Uterus (tissue), 4 donors: Measurements from ENCODE around the gene PRSS33. TPM values are rescaled to one million over a fixed set of nuclear protein-coding genes. Genes with fewer than 3 reads are reported as not detected.

ENCODE experiments used
- DNase-seq, 2 donors: peaks; one replicate each; pipeline ENCODE4 v3.0.0-alpha.2; 2019 to 2020
- H3K27ac ChIP-seq, 2 donors: fragments of 200-600 bp; sonication (generic); 1 replicate in 1 of 2; 2 replicates in 1 of 2; pipeline ENCODE4 v1.5.1; 2016 to 2018
- H3K27me3 ChIP-seq, 2 donors: fragments of 200-600 bp; sonication (generic); one replicate each; pipeline ENCODE4 v1.5.1; 2018 to 2019; ENCODE audit warnings: control low read depth in 1 of 2
- H3K36me3 ChIP-seq, 2 donors: fragments of 200-600 bp; sonication (generic); one replicate each; pipeline ENCODE4 v1.5.1; 2019; ENCODE audit warnings: control low read depth in 1 of 2
- H3K4me1 ChIP-seq, 2 donors: fragments of 200-600 bp; sonication (generic); one replicate each; pipeline ENCODE4 v1.5.1; 2018 to 2019; ENCODE audit warnings: control low read depth in 1 of 2
- H3K4me3 ChIP-seq, 2 donors: fragments of 200-600 bp; sonication (generic); 1 replicate in 1 of 2; 2 replicates in 1 of 2; pipeline ENCODE4 v1.5.1; 2018 to 2019; ENCODE audit warnings: mild to moderate bottlenecking in 1 of 2
- H3K9me3 ChIP-seq, 2 donors: fragments of 200-600 bp; sonication (generic); one replicate each; pipeline ENCODE4 v1.5.1; 2019; ENCODE audit warnings: control low read depth in 1 of 2
- POLR2A ChIP-seq, 2 donors: fragments of 450-650 bp; IDR thresholded peaks; one replicate each; pipeline ENCODE4 v1.6.1; 2016; ENCODE audit warnings: antibody characterized with exemption in 2 of 2, mild to moderate bottlenecking in 1 of 2, moderate library complexity in 1 of 2
- intact Hi-C: fragments of 100-400 bp; cut with DNase I; formaldehyde crosslinking; loops from one replicate; pipeline ENCODE4 v1.15.1; 2023; ENCODE audit warnings: low total_unique reads
- total RNA-seq, 4 donors: library from RNA; depleted of rRNA in 3 of 4; stranded (reverse); fragments of >200 nt in 3 of 4; gene quantifications; one replicate each; pipeline versions ENCODE4 v1.1.0 to v1.2.4, GENCODE V29; 2014 to 2023
- TF ChIP-seq, protein P1 (sequence below), 4 experiments: fragments of 200-600 bp in 2 of 4; fragments of 450-650 bp in 2 of 4; sonication (generic) in 2 of 4; IDR thresholded peaks; one replicate each; pipeline ENCODE4 v1.5.1; 2016 to 2019; ENCODE audit warnings: antibody characterized with exemption in 4 of 4, mild to moderate bottlenecking in 2 of 4, moderate library complexity in 1 of 4
- donor health status: DM: yes; HTN: yes; CAD: no.

PRSS33 gene
- total RNA-seq, 4 donors from 2014 or later: 0.21 TPM; not detected in 3

DNA sequence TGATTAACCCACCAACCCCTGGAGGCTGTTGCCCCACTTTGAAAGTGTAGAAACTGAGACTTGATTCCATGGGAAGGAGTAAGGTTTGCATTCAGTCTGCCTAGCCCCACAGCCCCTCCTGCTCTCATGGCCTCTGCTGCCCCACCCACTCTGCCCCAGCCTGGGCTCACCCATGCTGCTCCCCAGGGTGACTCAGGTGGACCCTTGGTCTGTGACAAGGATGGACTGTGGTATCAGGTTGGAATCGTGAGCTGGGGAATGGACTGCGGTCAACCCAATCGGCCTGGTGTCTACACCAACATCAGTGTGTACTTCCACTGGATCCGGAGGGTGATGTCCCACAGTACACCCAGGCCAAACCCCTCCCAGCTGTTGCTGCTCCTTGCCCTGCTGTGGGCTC is 17.4 kb upstream of the PRSS33 start:
- Histone ChIP-seq H3K9me3 (peaks cover 0 to 10% of the 10 kb centered on the region in 2 donors), H3K4me1 (no peaks in the 10 kb centered on the region), H3K27ac (no peak overlapping the region), H3K27me3 (no peaks in the 10 kb centered on the region), H3K4me3 (no peak overlapping the region), H3K36me3 (no peaks in the 10 kb centered on the region)
- intact Hi-C loops: no loop called here
- no peak for DNase-seq
- TF ChIP-seq, protein P1, sequence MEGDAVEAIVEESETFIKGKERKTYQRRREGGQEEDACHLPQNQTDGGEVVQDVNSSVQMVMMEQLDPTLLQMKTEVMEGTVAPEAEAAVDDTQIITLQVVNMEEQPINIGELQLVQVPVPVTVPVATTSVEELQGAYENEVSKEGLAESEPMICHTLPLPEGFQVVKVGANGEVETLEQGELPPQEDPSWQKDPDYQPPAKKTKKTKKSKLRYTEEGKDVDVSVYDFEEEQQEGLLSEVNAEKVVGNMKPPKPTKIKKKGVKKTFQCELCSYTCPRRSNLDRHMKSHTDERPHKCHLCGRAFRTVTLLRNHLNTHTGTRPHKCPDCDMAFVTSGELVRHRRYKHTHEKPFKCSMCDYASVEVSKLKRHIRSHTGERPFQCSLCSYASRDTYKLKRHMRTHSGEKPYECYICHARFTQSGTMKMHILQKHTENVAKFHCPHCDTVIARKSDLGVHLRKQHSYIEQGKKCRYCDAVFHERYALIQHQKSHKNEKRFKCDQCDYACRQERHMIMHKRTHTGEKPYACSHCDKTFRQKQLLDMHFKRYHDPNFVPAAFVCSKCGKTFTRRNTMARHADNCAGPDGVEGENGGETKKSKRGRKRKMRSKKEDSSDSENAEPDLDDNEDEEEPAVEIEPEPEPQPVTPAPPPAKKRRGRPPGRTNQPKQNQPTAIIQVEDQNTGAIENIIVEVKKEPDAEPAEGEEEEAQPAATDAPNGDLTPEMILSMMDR (IDR thresholded peaks at IDR 0.05): no peak
- TF ChIP-seq POLR2A (IDR thresholded peaks at IDR 0.05): no peak

DNA sequence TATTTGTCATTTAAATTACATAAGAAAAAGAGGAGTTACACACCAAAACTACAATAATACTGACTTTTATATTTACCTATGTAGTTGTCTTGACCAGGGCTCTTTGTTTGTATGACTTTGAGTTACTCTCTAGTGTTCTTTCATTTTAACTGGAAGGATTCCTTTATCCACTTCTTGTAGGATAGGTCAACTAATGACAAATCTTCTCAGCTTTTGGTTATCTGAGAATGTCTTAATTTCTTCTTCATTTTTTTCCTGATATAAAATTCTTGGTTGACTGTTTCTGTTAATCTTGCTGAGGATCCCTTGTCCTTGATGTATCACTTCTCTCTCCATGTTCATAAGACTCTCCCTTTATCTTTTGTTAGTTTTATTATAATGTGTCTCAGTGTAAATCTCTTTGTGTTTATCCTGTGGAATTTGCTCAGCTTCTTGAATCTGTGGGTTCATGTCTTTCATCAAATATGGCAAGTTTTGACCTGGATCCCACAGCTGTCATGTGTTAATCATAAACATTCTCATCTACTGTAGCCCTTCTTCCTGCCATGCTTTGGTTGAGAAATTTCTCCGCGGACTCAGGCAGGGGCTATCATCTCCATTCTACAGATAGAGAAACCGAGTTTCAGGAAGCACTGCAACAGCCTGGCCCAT is 16.3 kb upstream of the PRSS33 start:
- DNase-seq: no peak
- no peaks in the 10 kb centered on the region for H3K36me3 ChIP-seq
- no peak overlapping the region for H3K27ac ChIP-seq
- TF ChIP-seq POLR2A (IDR thresholded peaks at IDR 0.05): no peak
- TF ChIP-seq, protein P1 (IDR thresholded peaks at IDR 0.05): no peak
- intact Hi-C loops: no loop called here
- peaks cover 0 to 10% of the 10 kb centered on the region in 2 donors for H3K9me3 ChIP-seq
- no peaks in the 10 kb centered on the region for H3K4me1 ChIP-seq
- no peak overlapping the region for H3K4me3 ChIP-seq
- H3K27me3 ChIP-seq: no peaks in the 10 kb centered on the region

DNA sequence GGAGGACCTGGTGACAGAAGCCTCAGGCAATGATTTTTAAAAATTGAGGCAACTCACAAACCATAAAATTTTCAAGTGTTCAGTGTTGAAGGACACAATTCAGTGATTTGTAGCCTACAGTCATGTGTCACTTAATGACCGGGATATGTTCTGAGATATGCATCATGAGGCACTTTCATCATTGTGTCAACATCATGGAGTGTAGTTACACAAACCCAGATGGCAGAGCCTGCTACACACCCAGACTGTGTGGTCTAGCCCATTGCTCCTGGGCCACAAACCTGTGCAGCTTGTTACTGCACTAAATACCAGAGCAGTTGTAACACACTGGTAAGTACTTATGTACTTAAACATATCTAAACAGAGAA is 12.5 kb upstream of the PRSS33 start:
- H3K27ac ChIP-seq: no peak overlapping the region
- H3K4me1 ChIP-seq: no peaks in the 10 kb centered on the region
- H3K36me3 ChIP-seq: no peaks in the 10 kb centered on the region
- DNase-seq: no peak
- TF ChIP-seq, protein P1 (IDR thresholded peaks at IDR 0.05): no peak
- no peak for TF ChIP-seq POLR2A (IDR thresholded peaks at IDR 0.05)
- H3K27me3 ChIP-seq: no peaks in the 10 kb centered on the region
- H3K9me3 ChIP-seq: peaks cover 0 to 10% of the 10 kb centered on the region in 2 donors
- no peak overlapping the region for H3K4me3 ChIP-seq
- intact Hi-C loops: no loop called here

DNA sequence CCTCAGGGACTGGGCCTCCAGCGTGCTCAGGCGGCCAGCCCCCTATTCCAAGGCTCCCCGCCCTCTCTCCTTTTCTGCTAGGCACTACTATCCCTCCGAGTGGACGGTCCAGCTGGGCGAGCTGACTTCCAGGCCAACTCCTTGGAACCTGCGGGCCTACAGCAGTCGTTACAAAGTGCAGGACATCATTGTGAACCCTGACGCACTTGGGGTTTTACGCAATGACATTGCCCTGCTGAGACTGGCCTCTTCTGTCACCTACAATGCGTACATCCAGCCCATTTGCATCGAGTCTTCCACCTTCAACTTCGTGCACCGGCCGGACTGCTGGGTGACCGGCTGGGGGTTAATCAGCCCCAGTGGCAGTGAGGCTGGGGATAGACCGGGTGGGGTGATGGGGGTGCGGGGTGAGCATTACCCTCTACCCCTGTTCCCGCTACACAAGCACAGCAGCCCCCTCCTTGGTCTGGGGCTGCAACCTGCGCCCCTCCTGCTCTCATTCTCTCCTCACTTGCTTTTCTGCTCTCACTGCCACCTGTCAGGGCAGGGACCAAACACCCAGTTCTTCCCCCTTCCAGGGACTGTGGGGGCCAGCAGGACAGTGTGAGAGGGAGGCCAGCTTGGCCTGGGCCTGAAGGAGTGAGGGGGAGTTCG is 12.0 kb upstream of the PRSS33 start:
- no peak overlapping the region for H3K27ac ChIP-seq
- H3K9me3 ChIP-seq: peaks cover 0 to 9% of the 10 kb centered on the region in 2 donors
- no peaks in the 10 kb centered on the region for H3K4me1 ChIP-seq
- no peak overlapping the region for H3K4me3 ChIP-seq
- DNase-seq: no peak
- H3K36me3 ChIP-seq: no peaks in the 10 kb centered on the region
- H3K27me3 ChIP-seq: no peaks in the 10 kb centered on the region
- intact Hi-C loops: no loop called here
- TF ChIP-seq, protein P1 (IDR thresholded peaks at IDR 0.05): no peak
- no peak for TF ChIP-seq POLR2A (IDR thresholded peaks at IDR 0.05)

DNA sequence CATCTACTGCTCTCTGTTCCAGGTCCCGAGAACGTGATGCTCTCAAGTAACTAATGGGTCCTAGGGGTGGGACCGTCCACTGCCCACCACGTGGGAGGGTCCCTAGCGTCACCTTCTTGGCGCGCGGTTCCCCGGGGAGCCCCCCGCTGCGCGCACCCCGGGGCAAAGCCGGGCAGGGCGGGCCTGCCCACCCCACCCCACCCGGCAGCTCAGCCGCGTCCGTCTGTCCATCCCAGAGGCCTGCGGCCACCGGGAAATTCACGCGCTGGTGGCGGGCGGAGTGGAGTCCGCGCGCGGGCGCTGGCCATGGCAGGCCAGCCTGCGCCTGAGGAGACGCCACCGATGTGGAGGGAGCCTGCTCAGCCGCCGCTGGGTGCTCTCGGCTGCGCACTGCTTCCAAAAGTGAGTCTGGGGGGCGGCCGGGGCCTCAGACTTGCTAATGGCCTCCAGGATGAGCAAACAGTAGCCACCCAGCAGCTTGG is 11.4 kb upstream of the PRSS33 start:
- no peaks in the 10 kb centered on the region for H3K4me1 ChIP-seq
- intact Hi-C loops: no loop called here
- TF ChIP-seq POLR2A (IDR thresholded peaks at IDR 0.05): no peak
- TF ChIP-seq, protein P1 (IDR thresholded peaks at IDR 0.05): no peak
- H3K27me3 ChIP-seq: no peaks in the 10 kb centered on the region
- DNase-seq: no peak
- no peaks in the 10 kb centered on the region for H3K36me3 ChIP-seq
- no peak overlapping the region for H3K27ac ChIP-seq
- H3K9me3 ChIP-seq: peaks cover 0 to 4% of the 10 kb centered on the region in 2 donors
- H3K4me3 ChIP-seq: no peak overlapping the region
